Measurements from ENCODE around the gene TINCR. TPM values are rescaled to one million over a fixed set of nuclear protein-coding genes. Genes with fewer than 3 reads are reported as not detected.

TINCR gene
- total and polyA plus RNA-seq, 2 of the 13 experiments (the other 11 are each of a cell fraction or from before 2014, with no cell fraction given): 0.17 to 0.33 TPM

DNA sequence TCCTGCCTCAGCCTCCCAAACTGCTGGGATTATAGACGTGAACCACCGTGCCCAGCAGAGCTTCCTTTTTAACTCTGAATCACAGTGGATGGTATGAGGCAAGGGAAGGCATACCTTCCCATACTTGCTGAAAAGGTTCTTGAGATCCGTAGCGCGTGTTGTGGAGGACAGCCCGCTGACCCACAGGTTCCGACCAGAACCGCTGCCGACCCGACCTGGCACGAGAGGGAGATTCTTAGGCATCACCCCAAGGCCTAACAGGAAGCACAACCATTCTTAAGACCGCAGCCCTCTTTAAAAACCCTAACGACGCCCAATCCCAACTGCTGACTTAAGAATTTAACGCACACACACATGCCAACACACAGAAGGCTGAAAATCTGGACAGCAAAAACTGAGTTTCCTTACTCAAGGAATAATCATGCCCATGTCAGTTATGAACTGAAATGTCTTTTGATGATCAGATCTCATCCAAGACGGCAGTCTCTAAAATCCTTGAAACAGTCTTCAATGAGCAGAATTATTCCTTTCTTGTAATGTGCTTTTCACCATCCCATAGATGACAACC is 42.2 kb upstream of the TINCR start:
- no peak for ATAC-seq
- TF ChIP-seq KAT7 (CRISPR knock-in tag; IDR thresholded peaks at IDR 0.05; ENCODE audit: borderline replicate concordance): no peak
- TF ChIP-seq, protein P1, sequence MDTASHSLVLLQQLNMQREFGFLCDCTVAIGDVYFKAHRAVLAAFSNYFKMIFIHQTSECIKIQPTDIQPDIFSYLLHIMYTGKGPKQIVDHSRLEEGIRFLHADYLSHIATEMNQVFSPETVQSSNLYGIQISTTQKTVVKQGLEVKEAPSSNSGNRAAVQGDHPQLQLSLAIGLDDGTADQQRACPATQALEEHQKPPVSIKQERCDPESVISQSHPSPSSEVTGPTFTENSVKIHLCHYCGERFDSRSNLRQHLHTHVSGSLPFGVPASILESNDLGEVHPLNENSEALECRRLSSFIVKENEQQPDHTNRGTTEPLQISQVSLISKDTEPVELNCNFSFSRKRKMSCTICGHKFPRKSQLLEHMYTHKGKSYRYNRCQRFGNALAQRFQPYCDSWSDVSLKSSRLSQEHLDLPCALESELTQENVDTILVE (CRISPR knock-in tag; IDR thresholded peaks at IDR 0.05): no peak
- no peak for TF ChIP-seq ZFYVE20 (CRISPR knock-in tag; IDR thresholded peaks at IDR 0.05; ENCODE audit: borderline replicate concordance, low read depth)
- no peak for TF ChIP-seq ZNF543 (CRISPR knock-in tag; IDR thresholded peaks at IDR 0.05)
- TF ChIP-seq, protein P2, sequence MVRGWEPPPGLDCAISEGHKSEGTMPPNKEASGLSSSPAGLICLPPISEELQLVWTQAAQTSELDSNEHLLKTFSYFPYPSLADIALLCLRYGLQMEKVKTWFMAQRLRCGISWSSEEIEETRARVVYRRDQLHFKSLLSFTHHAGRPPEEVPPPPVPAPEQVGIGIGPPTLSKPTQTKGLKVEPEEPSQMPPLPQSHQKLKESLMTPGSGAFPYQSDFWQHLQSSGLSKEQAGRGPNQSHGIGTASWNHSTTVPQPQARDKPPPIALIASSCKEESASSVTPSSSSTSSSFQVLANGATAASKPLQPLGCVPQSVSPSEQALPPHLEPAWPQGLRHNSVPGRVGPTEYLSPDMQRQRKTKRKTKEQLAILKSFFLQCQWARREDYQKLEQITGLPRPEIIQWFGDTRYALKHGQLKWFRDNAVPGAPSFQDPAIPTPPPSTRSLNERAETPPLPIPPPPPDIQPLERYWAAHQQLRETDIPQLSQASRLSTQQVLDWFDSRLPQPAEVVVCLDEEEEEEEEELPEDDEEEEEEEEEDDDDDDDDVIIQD (CRISPR knock-in tag; IDR thresholded peaks at IDR 0.05; ENCODE audit: low read depth): no peak
- TF ChIP-seq ZNF446 (CRISPR knock-in tag; IDR thresholded peaks at IDR 0.05): no peak
- TF ChIP-seq TAF15 (IDR thresholded peaks at IDR 0.05; ENCODE audit: low read depth, low read length, poor library complexity, severe bottlenecking): no peak
- no peak for TF ChIP-seq ATM (IDR thresholded peaks at IDR 0.05; ENCODE audit: borderline replicate concordance)
- TF ChIP-seq ZNF160 (CRISPR knock-in tag; IDR thresholded peaks at IDR 0.05): no peak
- no peak for TF ChIP-seq ZBTB3 (CRISPR knock-in tag; IDR thresholded peaks at IDR 0.05; ENCODE audit: borderline replicate concordance, low read depth)
- TF ChIP-seq, protein P3, sequence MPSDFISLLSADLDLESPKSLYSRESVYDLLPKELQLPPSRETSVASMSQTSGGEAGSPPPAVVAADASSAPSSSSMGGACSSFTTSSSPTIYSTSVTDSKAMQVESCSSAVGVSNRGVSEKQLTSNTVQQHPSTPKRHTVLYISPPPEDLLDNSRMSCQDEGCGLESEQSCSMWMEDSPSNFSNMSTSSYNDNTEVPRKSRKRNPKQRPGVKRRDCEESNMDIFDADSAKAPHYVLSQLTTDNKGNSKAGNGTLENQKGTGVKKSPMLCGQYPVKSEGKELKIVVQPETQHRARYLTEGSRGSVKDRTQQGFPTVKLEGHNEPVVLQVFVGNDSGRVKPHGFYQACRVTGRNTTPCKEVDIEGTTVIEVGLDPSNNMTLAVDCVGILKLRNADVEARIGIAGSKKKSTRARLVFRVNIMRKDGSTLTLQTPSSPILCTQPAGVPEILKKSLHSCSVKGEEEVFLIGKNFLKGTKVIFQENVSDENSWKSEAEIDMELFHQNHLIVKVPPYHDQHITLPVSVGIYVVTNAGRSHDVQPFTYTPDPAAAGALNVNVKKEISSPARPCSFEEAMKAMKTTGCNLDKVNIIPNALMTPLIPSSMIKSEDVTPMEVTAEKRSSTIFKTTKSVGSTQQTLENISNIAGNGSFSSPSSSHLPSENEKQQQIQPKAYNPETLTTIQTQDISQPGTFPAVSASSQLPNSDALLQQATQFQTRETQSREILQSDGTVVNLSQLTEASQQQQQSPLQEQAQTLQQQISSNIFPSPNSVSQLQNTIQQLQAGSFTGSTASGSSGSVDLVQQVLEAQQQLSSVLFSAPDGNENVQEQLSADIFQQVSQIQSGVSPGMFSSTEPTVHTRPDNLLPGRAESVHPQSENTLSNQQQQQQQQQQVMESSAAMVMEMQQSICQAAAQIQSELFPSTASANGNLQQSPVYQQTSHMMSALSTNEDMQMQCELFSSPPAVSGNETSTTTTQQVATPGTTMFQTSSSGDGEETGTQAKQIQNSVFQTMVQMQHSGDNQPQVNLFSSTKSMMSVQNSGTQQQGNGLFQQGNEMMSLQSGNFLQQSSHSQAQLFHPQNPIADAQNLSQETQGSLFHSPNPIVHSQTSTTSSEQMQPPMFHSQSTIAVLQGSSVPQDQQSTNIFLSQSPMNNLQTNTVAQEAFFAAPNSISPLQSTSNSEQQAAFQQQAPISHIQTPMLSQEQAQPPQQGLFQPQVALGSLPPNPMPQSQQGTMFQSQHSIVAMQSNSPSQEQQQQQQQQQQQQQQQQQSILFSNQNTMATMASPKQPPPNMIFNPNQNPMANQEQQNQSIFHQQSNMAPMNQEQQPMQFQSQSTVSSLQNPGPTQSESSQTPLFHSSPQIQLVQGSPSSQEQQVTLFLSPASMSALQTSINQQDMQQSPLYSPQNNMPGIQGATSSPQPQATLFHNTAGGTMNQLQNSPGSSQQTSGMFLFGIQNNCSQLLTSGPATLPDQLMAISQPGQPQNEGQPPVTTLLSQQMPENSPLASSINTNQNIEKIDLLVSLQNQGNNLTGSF (CRISPR knock-in tag; IDR thresholded peaks at IDR 0.05): no peak
- TF ChIP-seq ZNF83 (CRISPR knock-in tag; IDR thresholded peaks at IDR 0.05; ENCODE audit: borderline replicate concordance): no peak
- TF ChIP-seq ZNF761 (CRISPR knock-in tag; conservative IDR thresholded peaks at IDR 0.05): no peak
- TF ChIP-seq CHD4 (IDR thresholded peaks at IDR 0.05; ENCODE audit: borderline replicate concordance, low read length): no peak
- TF ChIP-seq RFXANK (CRISPR knock-in tag; IDR thresholded peaks at IDR 0.05): no peak
- TF ChIP-seq, protein P4, sequence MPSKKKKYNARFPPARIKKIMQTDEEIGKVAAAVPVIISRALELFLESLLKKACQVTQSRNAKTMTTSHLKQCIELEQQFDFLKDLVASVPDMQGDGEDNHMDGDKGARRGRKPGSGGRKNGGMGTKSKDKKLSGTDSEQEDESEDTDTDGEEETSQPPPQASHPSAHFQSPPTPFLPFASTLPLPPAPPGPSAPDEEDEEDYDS (CRISPR knock-in tag; IDR thresholded peaks at IDR 0.05): no peak
- no peak for TF ChIP-seq ZNF121 (CRISPR knock-in tag; IDR thresholded peaks at IDR 0.05)

More for the DNA sequence above, 42.2 kb upstream of the TINCR start:
- DNase-seq (ENCODE audit: low spot score) (no peak), FAIRE-seq (no peak)
- Histone ChIP-seq H2AFZ (ENCODE audit: low read length) (no peak overlapping the region), H4K20me1 (ENCODE audit: insufficient read depth, low read length) (no peaks in the 10 kb centered on the region), H3K4me2 (ENCODE audit: low read depth, low read length) (no peak overlapping the region), H3K9ac (ENCODE audit: insufficient read depth, low read depth, low read length) (no peak overlapping the region), H3K9me3 (ENCODE audit: low read length) (no peaks in the 10 kb centered on the region), H3K79me2 (ENCODE audit: insufficient read depth, low read length) (peaks cover 13% of the 10 kb centered on the region), H3K27ac (ENCODE audit: extremely low read length, insufficient read depth, low read length) (no peak overlapping the region), H3K36me3 (replicated peaks in 1 of 2; ENCODE audit: control insufficient read depth in 1 of 2, insufficient read depth in 2 of 2, low read length in 2 of 2) (peaks cover 35 to 80% of the 10 kb centered on the region in 2 experiments), H3K4me1 (ENCODE audit: insufficient read depth, low read length) (peaks cover 27% of the 10 kb centered on the region), H3K27me3 (ENCODE audit: control insufficient read depth in 1 of 2, insufficient read depth in 2 of 2, low read length in 2 of 2) (no peaks in the 10 kb centered on the region), H3K4me3 (replicated peaks in 1 of 3; ENCODE audit: insufficient read depth in 1 of 3, low read depth in 2 of 3, low read length in 3 of 3) (no peak overlapping the region)
- no TSS peak for BruUV-seq (replicated peaks)
- POLR2A ChIA-PET: no interaction called here
- CTCF ChIA-PET (ENCODE audit: low intra/inter-chr PET ratio, low total read pairs): no interaction called here
- in situ Hi-C loops (cut with HindIII; ENCODE audit: extremely low pct_ligation_motif_present, low pct_unique_long_range_greater_than_20kb): no loop called here
- 97% methylated on average over 15 of the region's 16 CpGs for WGBS (ENCODE audit: low lambda C conversion rate)
- intact Hi-C loops (cut with micrococcal nuclease; ENCODE audit: unreplicated experiment): no loop called here

Data from HepG2 (cell line).